Measurements from ENCODE around the gene TBCCD1. TPM values are rescaled to one million over a fixed set of nuclear protein-coding genes. Genes with fewer than 3 reads are reported as not detected.

Gene TBCCD1
- total RNA-seq, 1 experiment from 2014 or later: 7.4 TPM

- Mint-ChIP-seq H3K27ac (no peak overlapping the region), H3K36me3 (ENCODE audit: insufficient read depth in 1 of 3, low read depth in 3 of 3) (no peaks in the 10 kb centered on the region; a peak in 1 of 7 replicates), H3K27me3 (ENCODE audit: low read depth) (peaks cover 4% of the 10 kb centered on the region; the same call in 1 of the 2 replicates), H3K4me1 (peaks cover 8 to 16% of the 10 kb centered on the region in 2 experiments), H3K4me3 (no peak overlapping the region), H3K9me3 (peaks cover 0 to 2% of the 10 kb centered on the region in 2 experiments; a peak in 3 of 5 replicates)
- no peak for DNase-seq
- no peak overlapping the region for H2BK15ac ChIP-seq (ENCODE audit: low read depth, low read length)
- H2BK120ac ChIP-seq (ENCODE audit: low read depth, low read length, poor library complexity, severe bottlenecking): no peak overlapping the region
- H3K79me1 ChIP-seq (ENCODE audit: insufficient read depth, low read depth, low read length, poor library complexity, severe bottlenecking): no peaks in the 10 kb centered on the region
- H3K23ac ChIP-seq (ENCODE audit: insufficient read length, low read depth, low read length): no peak overlapping the region
- no peak overlapping the region for H3K27ac ChIP-seq (ENCODE audit: insufficient read length, low read depth, low read length)
- TF ChIP-seq CTCF (conservative IDR thresholded peaks at IDR 0.05): no peak
- H3K23me2 ChIP-seq (ENCODE audit: insufficient read length, low read depth, low read length, poor library complexity, severe bottlenecking): no peaks in the 10 kb centered on the region
- H3K14ac ChIP-seq (ENCODE audit: insufficient read depth, low read length): no peak overlapping the region
- H2AK5ac ChIP-seq (ENCODE audit: insufficient read length, low read length): no peak overlapping the region
- H3K56ac ChIP-seq (ENCODE audit: insufficient read length, low read depth, low read length): no peak overlapping the region
- no peaks in the 10 kb centered on the region for H3K9me3 ChIP-seq (ENCODE audit: control insufficient read depth, low read depth, low read length)
- H3K9ac ChIP-seq (ENCODE audit: extremely low read depth, insufficient read length, low read length): no peak overlapping the region
- H3T11ph ChIP-seq (ENCODE audit: low read length): no peak overlapping the region
- H3K4ac ChIP-seq (ENCODE audit: low read depth, low read length): no peak overlapping the region
- no peak overlapping the region for H4K8ac ChIP-seq (replicated peaks; ENCODE audit: insufficient read length, low read depth, low read length)
- H3K4me2 ChIP-seq (ENCODE audit: insufficient read depth, insufficient read length, low read length): no peak overlapping the region
- H3K4me1 ChIP-seq (ENCODE audit: insufficient read depth, low read length): peaks cover 2% of the 10 kb centered on the region; the same call in 1 of the 2 replicates
- no peaks in the 10 kb centered on the region for H3K79me2 ChIP-seq (ENCODE audit: insufficient read depth, low read length)
- H4K91ac ChIP-seq (ENCODE audit: insufficient read length, low read depth, low read length): no peak overlapping the region
- H3K27me3 ChIP-seq (ENCODE audit: insufficient read depth, low read length): no peaks in the 10 kb centered on the region
- H4K5ac ChIP-seq (ENCODE audit: insufficient read length, low read depth, low read length): no peak overlapping the region
- H2BK5ac ChIP-seq (ENCODE audit: insufficient read length, low read length): no peak overlapping the region
- no peak overlapping the region for H2BK20ac ChIP-seq (ENCODE audit: low read depth, low read length, poor library complexity, severe bottlenecking)
- H3K18ac ChIP-seq (ENCODE audit: insufficient read length, low read depth, low read length): no peak overlapping the region
- H4K20me1 ChIP-seq (ENCODE audit: control insufficient read depth, insufficient read depth, insufficient read length): no peaks in the 10 kb centered on the region
- no peak overlapping the region for H2AFZ ChIP-seq (ENCODE audit: low read length)
- no peak overlapping the region for H2BK12ac ChIP-seq (ENCODE audit: insufficient read length, low read depth, low read length)
These were observed 36.7 kb downstream of the TBCCD1 start for GRCh38 chr3:186530415-186530814.

Data from H9 (cell line).